ENCODE measurements around the gene ERBB4. TPM values are rescaled to one million over a fixed set of nuclear protein-coding genes. Genes with fewer than 3 reads are reported as not detected.

The ERBB4 gene
- total and polyA plus RNA-seq, 10 of the 15 experiments (the other 5 are each of a cell fraction or from before 2014, with no cell fraction given): under 0.01 to 0.23 (median 0.01) TPM; not detected in 4

DNA sequence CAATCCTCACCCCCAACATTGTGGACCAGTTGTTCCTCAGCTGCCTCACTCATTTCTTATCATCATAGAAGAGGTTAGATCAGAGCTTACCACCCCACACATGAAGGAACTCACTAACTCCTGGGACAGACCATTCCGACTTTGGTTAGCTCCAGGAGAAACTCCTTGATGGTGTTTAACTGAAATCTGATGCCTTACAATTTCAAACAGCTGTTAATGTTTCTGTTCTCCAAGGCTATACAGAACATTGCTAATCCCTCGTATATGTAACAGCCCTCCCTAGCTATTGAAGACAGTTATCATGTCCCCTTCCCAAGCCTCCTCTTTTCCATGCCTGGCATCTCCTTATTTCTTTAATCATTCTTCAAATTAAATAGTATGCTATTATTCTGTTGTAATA lies 14.8 kb downstream of the ERBB4 start:
- in situ Hi-C loops (cut with MboI): no loop called here
- ChIA-PET POLR2A (no interaction called here), CTCF (interaction anchor here (1.4 kb wide), 1 partner anchor 42 kb away, joined by 3 read pairs; no protein-coding TSS in a partner anchor), RAD21 (ENCODE audit: unreplicated experiment) (interaction anchor here (0.8 kb wide), 1 partner anchor 593 kb away, joined by 3 read pairs; no protein-coding TSS in a partner anchor), SMC1A (ENCODE audit: uncharacterized antibody, unreplicated experiment) (no interaction called here)
- H4K20me1 ChIP-seq (ENCODE audit: control insufficient read depth, insufficient read depth): no peaks in the 10 kb centered on the region
- DNase-seq (ENCODE audit: low read depth, low spot score) (no peak), FAIRE-seq (no peak), ATAC-seq (no peak)
- intact Hi-C loops (cut with micrococcal nuclease; ENCODE audit: unreplicated experiment): loop anchor here (10.0 kb wide), 1 partner anchor 119 kb away; no protein-coding TSS in a partner anchor
- no peaks in the 10 kb centered on the region for H3K27me3 ChIP-seq (replicated peaks in 1 of 2; ENCODE audit: control insufficient read depth in 2 of 2, insufficient read depth in 2 of 2, low read length in 1 of 2)
- WGBS (ENCODE audit: insufficient coverage, insufficient replicate concordance, low lambda C conversion rate, missing lambda C conversion rate): 28% methylated on average over 2 of the region's 2 CpGs
- H3K4me1 ChIP-seq (ENCODE audit: control insufficient read depth, insufficient read depth, low read length): no peaks in the 10 kb centered on the region
- H3K4me3 ChIP-seq: no peak overlapping the region
- no peaks in the 10 kb centered on the region for H3K9me3 ChIP-seq (replicated peaks; ENCODE audit: control insufficient read depth, insufficient read depth, low read length)
- H3K9ac ChIP-seq (ENCODE audit: control insufficient read depth, insufficient read depth, low read length): no peak overlapping the region
- no peak overlapping the region for H3K4me2 ChIP-seq (ENCODE audit: control insufficient read depth, insufficient read depth)
- no peaks in the 10 kb centered on the region for H3K36me3 ChIP-seq (ENCODE audit: control insufficient read depth in 2 of 2, insufficient read depth in 2 of 2, low read length in 1 of 2)
- no TSS peak for BruUV-seq (replicated peaks)
- H3K79me2 ChIP-seq (ENCODE audit: control insufficient read depth, insufficient read depth, low read length): no peaks in the 10 kb centered on the region
- TF ChIP-seq, protein P1, sequence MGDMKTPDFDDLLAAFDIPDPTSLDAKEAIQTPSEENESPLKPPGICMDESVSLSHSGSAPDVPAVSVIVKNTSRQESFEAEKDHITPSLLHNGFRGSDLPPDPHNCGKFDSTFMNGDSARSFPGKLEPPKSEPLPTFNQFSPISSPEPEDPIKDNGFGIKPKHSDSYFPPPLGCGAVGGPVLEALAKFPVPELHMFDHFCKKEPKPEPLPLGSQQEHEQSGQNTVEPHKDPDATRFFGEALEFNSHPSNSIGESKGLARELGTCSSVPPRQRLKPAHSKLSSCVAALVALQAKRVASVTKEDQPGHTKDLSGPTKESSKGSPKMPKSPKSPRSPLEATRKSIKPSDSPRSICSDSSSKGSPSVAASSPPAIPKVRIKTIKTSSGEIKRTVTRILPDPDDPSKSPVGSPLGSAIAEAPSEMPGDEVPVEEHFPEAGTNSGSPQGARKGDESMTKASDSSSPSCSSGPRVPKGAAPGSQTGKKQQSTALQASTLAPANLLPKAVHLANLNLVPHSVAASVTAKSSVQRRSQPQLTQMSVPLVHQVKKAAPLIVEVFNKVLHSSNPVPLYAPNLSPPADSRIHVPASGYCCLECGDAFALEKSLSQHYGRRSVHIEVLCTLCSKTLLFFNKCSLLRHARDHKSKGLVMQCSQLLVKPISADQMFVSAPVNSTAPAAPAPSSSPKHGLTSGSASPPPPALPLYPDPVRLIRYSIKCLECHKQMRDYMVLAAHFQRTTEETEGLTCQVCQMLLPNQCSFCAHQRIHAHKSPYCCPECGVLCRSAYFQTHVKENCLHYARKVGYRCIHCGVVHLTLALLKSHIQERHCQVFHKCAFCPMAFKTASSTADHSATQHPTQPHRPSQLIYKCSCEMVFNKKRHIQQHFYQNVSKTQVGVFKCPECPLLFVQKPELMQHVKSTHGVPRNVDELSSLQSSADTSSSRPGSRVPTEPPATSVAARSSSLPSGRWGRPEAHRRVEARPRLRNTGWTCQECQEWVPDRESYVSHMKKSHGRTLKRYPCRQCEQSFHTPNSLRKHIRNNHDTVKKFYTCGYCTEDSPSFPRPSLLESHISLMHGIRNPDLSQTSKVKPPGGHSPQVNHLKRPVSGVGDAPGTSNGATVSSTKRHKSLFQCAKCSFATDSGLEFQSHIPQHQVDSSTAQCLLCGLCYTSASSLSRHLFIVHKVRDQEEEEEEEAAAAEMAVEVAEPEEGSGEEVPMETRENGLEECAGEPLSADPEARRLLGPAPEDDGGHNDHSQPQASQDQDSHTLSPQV (IDR thresholded peaks at IDR 0.05): no peak
- TF ChIP-seq NRF1 (conservative IDR thresholded peaks at IDR 0.05; ENCODE audit: low read depth, low read length) (no peak), RUNX3 (IDR thresholded peaks at IDR 0.05; ENCODE audit: low read length) (no peak), ASH2L (IDR thresholded peaks at IDR 0.05; ENCODE audit: borderline replicate concordance, low read depth) (no peak), YBX1 (IDR thresholded peaks at IDR 0.05) (no peak), ZSCAN29 (IDR thresholded peaks at IDR 0.05) (no peak), CBFB (IDR thresholded peaks at IDR 0.05; ENCODE audit: low read depth) (no peak), RAD21 (IDR thresholded peaks at IDR 0.05; ENCODE audit: insufficient read depth, low read depth, low read length) (no peak), CREM (IDR thresholded peaks at IDR 0.05; ENCODE audit: low read depth) (no peak), NFXL1 (IDR thresholded peaks at IDR 0.05; ENCODE audit: borderline replicate concordance) (no peak), MEF2B (IDR thresholded peaks at IDR 0.05; ENCODE audit: partially characterized antibody, poor library complexity, severe bottlenecking) (no peak), ZNF24 (IDR thresholded peaks at IDR 0.05) (no peak), HCFC1 (IDR thresholded peaks at IDR 0.05; ENCODE audit: low read length) (no peak), BRCA1 (IDR thresholded peaks at IDR 0.05; ENCODE audit: low read depth, low read length) (no peak), SUPT20H (IDR thresholded peaks at IDR 0.05; ENCODE audit: borderline replicate concordance, control insufficient read depth, low read depth, low read length) (no peak), MEF2A (IDR thresholded peaks at IDR 0.05; ENCODE audit: insufficient read depth, low read depth, low read length) (no peak)
- TF ChIP-seq, protein P2, sequence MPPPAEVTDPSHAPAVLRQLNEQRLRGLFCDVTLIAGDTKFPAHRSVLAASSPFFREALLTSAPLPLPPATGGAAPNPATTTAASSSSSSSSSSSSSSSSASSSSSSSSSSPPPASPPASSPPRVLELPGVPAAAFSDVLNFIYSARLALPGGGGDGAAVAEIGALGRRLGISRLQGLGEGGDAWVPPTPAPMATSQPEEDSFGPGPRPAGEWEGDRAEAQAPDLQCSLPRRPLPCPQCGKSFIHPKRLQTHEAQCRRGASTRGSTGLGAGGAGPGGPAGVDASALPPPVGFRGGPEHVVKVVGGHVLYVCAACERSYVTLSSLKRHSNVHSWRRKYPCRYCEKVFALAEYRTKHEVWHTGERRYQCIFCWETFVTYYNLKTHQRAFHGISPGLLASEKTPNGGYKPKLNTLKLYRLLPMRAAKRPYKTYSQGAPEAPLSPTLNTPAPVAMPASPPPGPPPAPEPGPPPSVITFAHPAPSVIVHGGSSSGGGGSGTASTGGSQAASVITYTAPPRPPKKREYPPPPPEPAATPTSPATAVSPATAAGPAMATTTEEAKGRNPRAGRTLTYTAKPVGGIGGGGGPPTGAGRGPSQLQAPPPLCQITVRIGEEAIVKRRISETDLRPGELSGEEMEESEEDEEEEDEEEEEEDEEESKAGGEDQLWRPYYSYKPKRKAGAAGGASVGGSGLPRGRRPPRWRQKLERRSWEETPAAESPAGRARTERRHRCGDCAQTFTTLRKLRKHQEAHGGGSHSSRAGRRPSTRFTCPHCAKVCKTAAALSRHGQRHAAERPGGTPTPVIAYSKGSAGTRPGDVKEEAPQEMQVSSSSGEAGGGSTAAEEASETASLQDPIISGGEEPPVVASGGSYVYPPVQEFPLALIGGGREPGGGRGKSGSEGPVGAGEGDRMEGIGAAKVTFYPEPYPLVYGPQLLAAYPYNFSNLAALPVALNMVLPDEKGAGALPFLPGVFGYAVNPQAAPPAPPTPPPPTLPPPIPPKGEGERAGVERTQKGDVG (CRISPR knock-in tag; IDR thresholded peaks at IDR 0.05): no peak
- TF ChIP-seq, protein P3, sequence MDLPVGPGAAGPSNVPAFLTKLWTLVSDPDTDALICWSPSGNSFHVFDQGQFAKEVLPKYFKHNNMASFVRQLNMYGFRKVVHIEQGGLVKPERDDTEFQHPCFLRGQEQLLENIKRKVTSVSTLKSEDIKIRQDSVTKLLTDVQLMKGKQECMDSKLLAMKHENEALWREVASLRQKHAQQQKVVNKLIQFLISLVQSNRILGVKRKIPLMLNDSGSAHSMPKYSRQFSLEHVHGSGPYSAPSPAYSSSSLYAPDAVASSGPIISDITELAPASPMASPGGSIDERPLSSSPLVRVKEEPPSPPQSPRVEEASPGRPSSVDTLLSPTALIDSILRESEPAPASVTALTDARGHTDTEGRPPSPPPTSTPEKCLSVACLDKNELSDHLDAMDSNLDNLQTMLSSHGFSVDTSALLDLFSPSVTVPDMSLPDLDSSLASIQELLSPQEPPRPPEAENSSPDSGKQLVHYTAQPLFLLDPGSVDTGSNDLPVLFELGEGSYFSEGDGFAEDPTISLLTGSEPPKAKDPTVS (IDR thresholded peaks at IDR 0.05; ENCODE audit: low read depth, low read length): no peak
- no peak overlapping the region for H3K27ac ChIP-seq (ENCODE audit: control insufficient read depth, insufficient read depth)
- H2AFZ ChIP-seq (ENCODE audit: control insufficient read depth, low read depth, low read length): no peak overlapping the region
